GM18502 (cell line): ENCODE data around the gene NRM.

Experiments used
- ATAC-seq: cut with Tn5 transposase; IDR thresholded peaks from one replicate; pipeline ENCODE4 v1.9.1; 2021; ENCODE audit warnings: mild to moderate bottlenecking; ENCODE audit not compliant: unreplicated experiment, poor library complexity

The NRM gene

GRCh38 chr6:30641048-30641447, 49.7 kb downstream of the NRM start:
- ATAC-seq = no peak

GRCh38 chr6:30640481-30640880, 50.3 kb downstream of the NRM start:
- no peak for ATAC-seq
